AG04450 (cell line): Measurements from ENCODE around the gene TWF2. TPM values are rescaled to one million over a fixed set of nuclear protein-coding genes. Genes with fewer than 3 reads are reported as not detected.

Experiments
- CTCF ChIA-PET: fragments of 300-600, 350-600 bp; formaldehyde crosslinking; extraction: SDS; loops from one replicate; lab custom pipeline; 2022; ENCODE audit warnings: antibody characterized with exemption, inconsistent platforms; lab: Charles Lee
- POLR2A ChIA-PET: fragments of 350-600 bp; formaldehyde crosslinking; extraction: SDS; loops from one replicate; lab custom pipeline; 2021; ENCODE audit warnings: antibody characterized with exemption, inconsistent platforms; lab: Yijun Ruan, JAX
- DNase-seq: peaks from one replicate; pipeline ENCODE4 v3.0.0-alpha.2; 2011; ENCODE audit warnings: low read depth, low spot score
- H3K27ac ChIP-seq: one replicate; pipeline ENCODE4 v1.5.1; 2012; ENCODE audit warnings: low read depth, low read length, control low read depth
- H3K27me3 ChIP-seq: one replicate; pipeline ENCODE4 v1.6.0; 2012; ENCODE audit warnings: low read length; ENCODE audit not compliant: control insufficient read depth, insufficient read depth
- H3K4me3 ChIP-seq: 2 replicates; pipeline ENCODE4 v1.5.1; 2011; ENCODE audit warnings: mild to moderate bottlenecking, low read depth, low read length, control low read depth
- H3K9me3 ChIP-seq: 2 replicates; pipeline ENCODE4 v1.5.1; 2012; ENCODE audit warnings: low read length; ENCODE audit not compliant: control insufficient read depth, insufficient read depth
- CTCF ChIP-seq: IDR thresholded peaks from 2 replicates; pipeline ENCODE4 v1.5.1; 2011; ENCODE audit warnings: low read depth, low read length, control low read depth, inconsistent platforms
- polyA plus RNA-seq: library from polyadenylated mRNA; depleted of rRNA; stranded (reverse); fragments of >200 nt; gene quantifications from 2 replicates; pipeline ENCODE4 v1.2.3, GENCODE V29; 2011

Gene TWF2
- polyA plus RNA-seq, 1 experiment = 96.6 TPM

- no peak for TF ChIP-seq CTCF
- no peak overlapping the region for H3K4me3 ChIP-seq
- ChIA-PET CTCF (interaction anchor here (1.2 to 1.8 kb wide), 3 partner anchors 10 to 112 kb away, joined by 3 to 12 read pairs (median 4); no protein-coding TSS in a partner anchor), POLR2A (interaction anchor here (1.1 kb wide), 1 partner anchor 52 kb away, joined by 3 read pairs; the partner anchor contains the start of gene WDR82)
- H3K9me3 ChIP-seq = no peaks in the 10 kb centered on the region; the same call in 1 of the 2 replicates
- DNase-seq = no peak
- no peaks in the 10 kb centered on the region for H3K27me3 ChIP-seq
- no peak overlapping the region for H3K27ac ChIP-seq
Observed at GRCh38 chr3:52227117-52227516, 11.8 kb downstream of the TWF2 start.

GRCh38 chr3:52226229-52226817 is 12.6 kb downstream of the TWF2 start:
- ChIA-PET POLR2A (no interaction called here), CTCF (interaction anchor here (1.5 to 1.8 kb wide), 3 partner anchors 11 to 113 kb away, joined by 4 to 19 read pairs (median 12); no protein-coding TSS in a partner anchor)
- Histone ChIP-seq H3K27me3 (no peaks in the 10 kb centered on the region), H3K4me3 (no peak overlapping the region), H3K9me3 (no peaks in the 10 kb centered on the region), H3K27ac (no peak overlapping the region)
- TF ChIP-seq CTCF = no peak
- DNase-seq = no peak

- no peak for TF ChIP-seq CTCF
- Histone ChIP-seq H3K27ac (no peak within 1 kb of the TSS), H3K4me3 (no peak within 1 kb of the TSS), H3K9me3 (no peaks in the 10 kb centered on the region), H3K27me3 (no peaks in the 10 kb centered on the region)
- POLR2A ChIA-PET = no interaction called here
- CTCF ChIA-PET = interaction anchor here (1.8 kb wide), 1 partner anchor 114 kb away, joined by 19 read pairs; no protein-coding TSS in a partner anchor
- no peak for DNase-seq
Observed at GRCh38 chr3:52225452-52226228, 13.3 kb downstream of the TWF2 start, which contains the start of gene TLR9. Gene TLR9, minus strand, starts transcription at chr3:52225645. Its CDS starts 116 bp downstream, at chr3:52225529.

- no peaks in the 10 kb centered on the region for H3K9me3 ChIP-seq
Observed at GRCh38 chr3:52223449-52224408, 15.2 kb downstream of the TWF2 start.

More at GRCh38 chr3:52223449-52224408, 15.2 kb downstream of the TWF2 start:
- no peak for DNase-seq
- no peak for TF ChIP-seq CTCF
- H3K27me3 ChIP-seq = no peaks in the 10 kb centered on the region
- H3K27ac ChIP-seq = no peak overlapping the region
- CTCF ChIA-PET = interaction anchor here (4.2 to 5.9 kb wide), 2 partner anchors 13 to 115 kb away, joined by 38 to 128 read pairs; no protein-coding TSS in a partner anchor
- POLR2A ChIA-PET = no interaction called here
- H3K4me3 ChIP-seq = no peak overlapping the region
